DMS153 treated with DMSO at 0.1 percent for 48 hours (cell line): ENCODE results near the gene CNKSR3.

Source experiments
- DNase-seq: peaks from one replicate; lab custom pipeline; 2025; ENCODE audit not compliant: unreplicated experiment; lab: John Stamatoyannopoulos, UW

CNKSR3 gene

DNA sequence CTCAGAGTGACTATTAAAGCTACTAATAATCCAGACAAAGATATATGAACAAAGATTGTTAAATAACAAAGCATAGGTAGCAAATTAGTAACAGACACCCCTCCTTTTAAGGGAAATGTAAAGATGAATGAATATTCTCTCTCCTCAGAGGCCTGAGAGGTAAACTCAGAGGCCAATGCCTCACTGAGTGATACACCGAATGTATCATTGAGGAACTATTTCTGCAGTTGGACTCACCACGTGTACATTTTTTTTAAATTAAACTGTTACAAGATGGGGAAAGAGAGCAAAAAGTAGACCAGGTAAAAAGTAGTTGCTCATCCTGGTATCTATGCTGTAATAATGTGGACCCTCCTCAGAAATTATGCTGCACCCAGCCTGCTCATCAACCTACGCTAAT is 81.6 kb downstream of the CNKSR3 start:
- no peak for DNase-seq

GRCh38 chr6:154427446-154427845 is 83.0 kb downstream of the CNKSR3 start:
- no peak for DNase-seq

- no peak for DNase-seq
These were observed 83.5 kb downstream of the CNKSR3 start for GRCh38 chr6:154426997-154427396.

- DNase-seq: no peak
These were observed 85.5 kb downstream of the CNKSR3 start for GRCh38 chr6:154425034-154425433.

GRCh38 chr6:154414021-154414813 is 96.3 kb downstream of the CNKSR3 start:
- no peak for DNase-seq

DNA sequence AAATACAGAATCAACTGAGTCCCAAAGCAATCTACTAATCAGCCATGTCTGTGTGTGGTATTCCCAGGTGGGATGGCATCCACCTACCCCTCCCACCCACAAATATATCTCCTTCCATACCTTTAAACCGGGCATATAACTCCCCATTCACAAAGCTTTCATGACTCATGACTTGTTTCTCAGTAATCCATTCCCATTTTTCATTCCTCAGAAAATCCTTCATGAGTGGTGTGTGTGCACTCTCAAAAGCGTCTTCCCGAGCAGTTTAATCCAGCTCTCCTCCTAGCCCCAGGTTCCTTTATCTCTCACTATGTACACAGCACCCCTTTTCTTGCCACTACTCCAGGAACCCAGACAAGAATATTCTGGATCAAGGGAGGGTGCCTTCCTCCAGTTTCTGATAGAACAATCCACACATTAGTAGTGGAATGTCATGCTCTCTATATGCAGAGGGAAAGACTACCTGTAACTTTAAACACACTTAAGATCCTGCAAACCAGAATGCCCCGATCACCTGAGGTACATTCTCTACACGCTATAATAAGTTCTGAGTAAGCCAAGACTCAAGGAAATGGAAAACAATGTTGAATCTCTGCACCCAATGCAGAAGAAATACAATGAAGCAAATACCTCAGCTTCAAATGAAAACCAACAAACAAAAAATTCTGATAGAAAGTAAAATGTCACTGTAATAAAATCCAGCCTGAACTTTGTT is 98.2 kb downstream of the CNKSR3 start:
- no peak for DNase-seq

DNA sequence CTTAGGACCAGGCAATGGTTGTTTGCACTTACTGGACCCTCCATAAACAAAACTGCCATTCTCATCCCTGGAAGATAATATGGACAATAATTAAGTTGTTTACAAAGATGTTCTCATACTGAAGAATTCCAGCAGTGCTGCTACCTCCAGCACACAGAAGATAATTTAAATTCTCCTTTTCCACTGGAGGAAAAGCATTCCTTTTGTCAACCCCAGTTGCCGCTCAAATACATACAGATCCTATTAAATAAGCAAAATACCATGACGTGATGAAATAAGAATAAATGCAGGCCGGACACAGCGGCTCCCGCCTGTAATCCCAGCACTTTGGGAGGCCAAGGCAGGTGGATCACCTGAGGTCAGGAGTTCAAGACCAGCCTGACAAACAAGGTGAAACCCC is 99.4 kb downstream of the CNKSR3 start:
- DNase-seq: no peak

- no peak for DNase-seq
These were observed 99.8 kb downstream of the CNKSR3 start for GRCh38 chr6:154410619-154411072.

- DNase-seq: no peak
These were observed 101.5 kb downstream of the CNKSR3 start for GRCh38 chr6:154408891-154409500.

DNA sequence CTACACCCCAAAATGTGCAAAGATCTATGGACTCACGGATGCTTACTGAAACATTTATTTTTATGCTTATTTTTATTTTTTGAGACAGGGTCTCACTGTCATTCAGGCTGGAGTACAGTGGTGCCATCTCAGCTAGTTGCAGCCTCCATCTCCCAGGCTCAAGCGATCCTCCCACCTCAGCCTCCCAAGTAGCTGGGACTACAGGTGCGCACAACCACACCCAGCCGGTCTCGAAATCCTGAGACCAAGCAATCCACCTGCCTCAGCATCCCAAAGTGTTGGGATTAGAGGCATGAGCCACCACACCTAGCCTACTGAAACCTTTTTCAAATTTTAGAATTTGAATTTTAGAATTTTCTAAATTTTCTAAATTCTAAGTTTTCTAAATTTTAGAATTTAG is 103.0 kb downstream of the CNKSR3 start:
- DNase-seq: no peak

DNA sequence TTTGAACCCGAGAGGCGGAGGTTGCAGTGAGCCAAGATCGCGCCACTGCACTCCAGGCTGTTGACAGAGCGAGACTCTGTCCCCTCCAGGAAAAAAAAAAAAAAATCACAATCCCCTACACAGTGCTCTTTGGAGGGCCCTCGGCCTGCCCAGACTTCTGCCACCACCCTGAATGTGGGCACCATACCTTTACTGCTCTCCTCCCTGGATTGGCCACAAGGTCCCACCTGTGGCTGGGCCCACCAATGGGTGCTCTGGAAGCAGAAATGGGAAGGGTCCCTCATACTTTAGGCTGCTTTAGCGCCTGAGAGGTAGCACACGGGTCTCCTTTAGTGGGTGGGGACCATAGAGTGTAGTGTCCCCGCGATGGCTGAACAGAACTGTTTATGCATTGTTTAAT is 103.6 kb downstream of the CNKSR3 start:
- DNase-seq: no peak

DNA sequence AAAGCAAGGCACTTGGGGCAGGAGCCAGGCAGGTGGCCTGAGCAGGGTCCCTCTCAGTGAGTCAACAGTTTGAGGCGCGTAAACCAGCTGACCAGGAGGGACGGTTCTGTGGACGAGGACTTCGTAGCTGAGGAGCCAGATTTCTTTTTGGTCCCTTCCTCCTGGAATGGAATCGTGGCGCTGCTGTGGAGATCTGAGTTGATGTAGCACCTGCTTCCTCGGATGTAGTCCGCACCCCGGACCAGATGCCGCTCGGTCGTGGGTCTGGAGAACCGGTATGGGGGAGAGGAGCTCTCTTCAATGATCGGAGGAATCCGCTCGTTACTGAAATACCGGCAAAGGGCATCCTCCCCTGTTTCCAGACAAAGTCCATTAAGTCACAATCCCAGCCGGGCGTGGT is 104.2 kb downstream of the CNKSR3 start:
- no peak for DNase-seq

- DNase-seq: no peak
These were observed 105.6 kb downstream of the CNKSR3 start for GRCh38 chr6:154404791-154405400.

DNA sequence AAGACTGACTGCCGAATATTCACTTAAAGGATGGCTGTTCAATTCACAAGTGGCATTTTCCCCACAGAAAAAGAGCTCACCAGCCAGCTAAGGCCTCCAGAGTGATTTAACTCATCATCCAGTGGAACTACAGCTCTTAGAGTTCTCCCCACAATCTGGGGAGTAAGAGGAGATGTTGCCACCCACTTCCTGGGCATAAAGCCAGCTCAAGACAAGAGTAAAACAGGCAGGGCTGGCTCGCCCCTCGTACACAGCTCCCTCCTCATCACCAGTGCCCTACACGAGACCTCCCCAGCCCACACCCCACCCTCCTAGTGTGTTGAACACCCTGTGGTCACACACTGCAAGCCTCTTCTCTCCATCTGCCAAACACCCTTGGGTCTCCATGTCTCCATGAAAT is 106.7 kb downstream of the CNKSR3 start:
- DNase-seq: no peak

DNA sequence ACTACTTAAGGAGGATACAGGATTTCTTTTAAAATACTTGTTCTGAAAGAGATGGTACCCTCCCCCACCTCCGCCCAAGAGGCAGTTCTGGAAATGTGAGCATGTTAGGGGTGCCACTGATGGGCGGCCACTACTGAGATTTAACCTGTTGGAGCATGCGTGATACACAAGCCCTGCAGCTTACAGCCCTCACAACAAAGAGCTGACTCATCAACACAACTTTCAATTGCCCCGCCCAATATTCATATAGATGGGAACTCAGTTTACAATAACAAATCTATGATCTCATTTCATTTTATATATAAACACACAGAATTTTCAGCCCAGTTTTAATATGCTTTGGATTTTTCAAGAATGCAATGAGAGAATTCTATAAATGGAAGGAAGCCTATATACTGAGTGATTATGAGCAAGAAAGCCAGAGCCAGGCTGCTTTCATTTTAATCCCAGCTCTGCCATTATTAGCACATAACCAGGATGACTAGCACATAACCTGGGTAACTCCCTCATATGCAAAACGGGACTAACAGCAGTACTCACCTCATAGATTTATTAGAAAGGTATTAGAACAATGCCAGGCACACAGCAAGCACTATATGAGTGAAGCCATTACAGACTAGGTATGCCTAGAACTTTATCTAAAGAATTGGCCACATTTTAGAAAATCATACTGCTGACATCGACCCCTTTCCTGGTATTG is 108.3 kb downstream of the CNKSR3 start:
- DNase-seq: no peak

GRCh38 chr6:154399097-154399496 is 111.4 kb downstream of the CNKSR3 start:
- no peak for DNase-seq

- DNase-seq: no peak
These were observed 112.8 kb downstream of the CNKSR3 start for GRCh38 chr6:154397491-154398195.

GRCh38 chr6:154395878-154396277 is 114.6 kb downstream of the CNKSR3 start:
- no peak for DNase-seq

DNA sequence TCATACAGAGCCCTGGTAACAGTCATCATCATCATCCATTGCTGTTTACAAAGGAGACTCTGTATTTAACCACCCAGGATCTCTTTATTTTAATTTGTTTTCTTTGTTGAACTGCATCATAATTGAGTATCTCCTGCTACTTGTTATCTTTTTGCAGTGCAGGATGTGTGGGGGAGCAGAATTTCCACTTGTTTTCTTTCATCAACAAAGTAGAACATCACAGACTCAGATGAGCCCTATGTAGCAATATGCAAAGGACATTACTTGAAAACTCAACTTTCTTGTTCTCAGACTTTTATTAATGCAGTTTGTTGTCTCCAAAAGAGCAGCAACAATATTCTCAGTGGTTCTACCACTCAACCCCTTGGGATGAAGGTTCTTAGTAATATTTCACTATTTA is 115.2 kb downstream of the CNKSR3 start:
- DNase-seq: no peak

DNA sequence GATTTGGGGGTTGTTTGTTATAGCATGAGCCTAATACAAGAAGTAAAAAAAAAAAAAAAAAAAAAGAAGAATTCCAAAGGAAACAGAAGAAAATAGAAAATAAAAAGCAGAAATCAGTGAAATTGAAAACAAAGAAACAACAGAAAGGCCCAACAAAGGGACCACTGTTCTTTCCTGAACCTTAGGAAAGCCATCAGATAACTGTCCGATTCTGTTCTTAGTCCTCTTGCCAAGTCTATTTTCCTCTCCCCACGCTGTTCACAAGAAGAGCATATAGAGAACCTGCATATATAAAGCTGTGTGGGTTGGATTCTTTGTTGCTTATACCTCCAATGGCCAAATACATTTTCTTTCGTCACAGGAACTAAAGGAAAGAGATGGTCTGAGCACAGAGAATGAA is 115.9 kb downstream of the CNKSR3 start:
- no peak for DNase-seq
